ENCODE results near the gene KRT1.

DNA sequence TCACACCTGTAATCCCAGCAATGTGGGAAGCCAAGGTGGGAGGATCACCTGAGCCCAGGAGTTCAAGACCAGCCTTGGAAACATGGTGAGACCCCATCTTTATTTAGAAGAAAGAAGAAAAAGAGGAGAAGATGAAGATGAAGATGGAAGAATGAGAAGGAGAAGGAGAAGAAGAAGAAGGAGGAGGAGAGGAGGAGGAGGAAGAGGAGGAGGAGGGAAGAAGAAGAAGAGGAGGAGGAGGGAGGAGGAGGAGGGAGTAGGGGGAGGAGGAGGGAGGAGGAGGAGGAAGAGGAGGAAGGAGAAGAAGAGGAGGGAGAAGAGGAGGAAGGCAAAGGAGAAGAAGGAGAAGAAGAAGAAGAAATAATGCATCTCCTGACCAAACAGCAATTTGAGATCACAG lies 9.0 kb upstream of the KRT1 start:
- no peak for TF ChIP-seq EZH2phosphoT487 (conservative IDR thresholded peaks at IDR 0.05; ENCODE audit: low read length)
- TF ChIP-seq CTCF (IDR thresholded peaks at IDR 0.05; ENCODE audit: insufficient read depth, low read length, poor library complexity, severe bottlenecking): no peak

All from SU-DHL-6 (cell line).